ENCODE data around the gene NPPA.

The NPPA gene

GRCh38 chr1:11877074-11877473, 29.5 kb upstream of the NPPA start:
- no peak for DNase-seq (ENCODE audit: low read depth, low spot score)
- no peak overlapping the region for H3K4me3 ChIP-seq (ENCODE audit: low read depth, low read length)
- CTCF ChIA-PET = no interaction called here
- TF ChIP-seq CTCF (IDR thresholded peaks at IDR 0.05; ENCODE audit: insufficient read depth, low read length, missing control alignments) = no peak
- POLR2A ChIA-PET = no interaction called here

- TF ChIP-seq CTCF (IDR thresholded peaks at IDR 0.05; ENCODE audit: insufficient read depth, low read length, missing control alignments) = no peak
- ChIA-PET POLR2A (no interaction called here), CTCF (no interaction called here)
- no peak for DNase-seq (ENCODE audit: low read depth, low spot score)
- no peak overlapping the region for H3K4me3 ChIP-seq (ENCODE audit: low read depth, low read length)
These were observed 27.5 kb upstream of the NPPA start for GRCh38 chr1:11875094-11875493.

GRCh38 chr1:11874624-11875023, 27.0 kb upstream of the NPPA start:
- H3K4me3 ChIP-seq (ENCODE audit: low read depth, low read length) = no peak overlapping the region
- ChIA-PET CTCF (no interaction called here), POLR2A (no interaction called here)
- TF ChIP-seq CTCF (IDR thresholded peaks at IDR 0.05; ENCODE audit: insufficient read depth, low read length, missing control alignments) = no peak
- DNase-seq (ENCODE audit: low read depth, low spot score) = no peak

- TF ChIP-seq CTCF (IDR thresholded peaks at IDR 0.05; ENCODE audit: insufficient read depth, low read length, missing control alignments) = no peak
- CTCF ChIA-PET = no interaction called here
- POLR2A ChIA-PET = no interaction called here
- no peak overlapping the region for H3K4me3 ChIP-seq (ENCODE audit: low read depth, low read length)
- DNase-seq (ENCODE audit: low read depth, low spot score) = no peak
These were observed 26.6 kb upstream of the NPPA start for GRCh38 chr1:11874258-11874562.

GRCh38 chr1:11873395-11874257, 26.0 kb upstream of the NPPA start:
- H3K4me3 ChIP-seq (ENCODE audit: low read depth, low read length) = no peak overlapping the region
- ChIA-PET CTCF (interaction anchor here (0.6 to 1.5 kb wide), 2 partner anchors 35 to 36 kb away, joined by 3 to 4 read pairs; no protein-coding TSS in a partner anchor), POLR2A (interaction anchor here (0.6 kb wide), 1 partner anchor 635 kb away, joined by 3 read pairs; no protein-coding TSS in a partner anchor)
- DNase-seq (ENCODE audit: low read depth, low spot score) = no peak
- no peak for TF ChIP-seq CTCF (IDR thresholded peaks at IDR 0.05; ENCODE audit: insufficient read depth, low read length, missing control alignments)

- H3K4me3 ChIP-seq (ENCODE audit: low read depth, low read length) = no peak overlapping the region
- no peak for DNase-seq (ENCODE audit: low read depth, low spot score)
- TF ChIP-seq CTCF (IDR thresholded peaks at IDR 0.05; ENCODE audit: insufficient read depth, low read length, missing control alignments) = no peak
- ChIA-PET CTCF (interaction anchor here (1.5 kb wide), 1 partner anchor 35 kb away, joined by 4 read pairs; no protein-coding TSS in a partner anchor), POLR2A (no interaction called here)
These were observed 25.0 kb upstream of the NPPA start for GRCh38 chr1:11872545-11872944.

All from AG04449 (cell line).